ENCODE results near the gene VSIG2.

DNA sequence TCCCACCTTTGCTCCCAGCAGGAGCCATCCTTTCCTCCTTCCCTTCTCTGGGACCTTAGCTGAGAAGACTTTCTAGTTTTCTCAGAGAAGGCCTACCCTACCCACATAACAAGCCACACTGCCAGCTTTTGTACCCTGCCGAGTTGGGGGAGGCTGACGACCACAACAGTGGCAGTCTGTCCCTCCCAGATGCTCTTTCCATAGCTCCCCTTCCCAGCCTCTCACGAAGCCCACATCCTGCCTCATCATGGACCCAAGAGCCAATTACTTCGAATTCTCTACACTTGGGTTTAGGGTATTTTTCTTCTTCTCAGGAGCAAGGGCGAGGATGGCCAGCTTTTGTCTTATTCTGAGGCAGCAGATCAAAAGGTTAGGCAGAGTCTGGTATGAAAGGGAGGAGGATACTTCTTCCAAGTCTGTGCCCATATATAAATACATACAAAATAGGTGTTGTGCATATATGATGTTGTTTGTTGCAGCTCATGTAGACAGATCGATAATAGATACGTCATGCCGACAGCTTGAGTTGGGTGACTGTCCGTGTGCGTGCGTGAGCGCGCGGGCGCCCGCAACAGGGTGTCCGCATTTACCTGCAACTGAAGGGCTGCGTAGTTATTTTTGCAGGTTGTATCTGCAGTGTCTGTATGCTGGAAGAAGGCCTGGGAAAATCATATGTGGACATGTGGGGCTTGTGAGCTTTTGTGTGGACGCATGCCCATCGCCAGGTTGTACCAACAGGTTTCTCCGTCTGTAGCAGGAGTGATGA, 13.2 kb downstream of the VSIG2 start:
- TF ChIP-seq, protein P1, sequence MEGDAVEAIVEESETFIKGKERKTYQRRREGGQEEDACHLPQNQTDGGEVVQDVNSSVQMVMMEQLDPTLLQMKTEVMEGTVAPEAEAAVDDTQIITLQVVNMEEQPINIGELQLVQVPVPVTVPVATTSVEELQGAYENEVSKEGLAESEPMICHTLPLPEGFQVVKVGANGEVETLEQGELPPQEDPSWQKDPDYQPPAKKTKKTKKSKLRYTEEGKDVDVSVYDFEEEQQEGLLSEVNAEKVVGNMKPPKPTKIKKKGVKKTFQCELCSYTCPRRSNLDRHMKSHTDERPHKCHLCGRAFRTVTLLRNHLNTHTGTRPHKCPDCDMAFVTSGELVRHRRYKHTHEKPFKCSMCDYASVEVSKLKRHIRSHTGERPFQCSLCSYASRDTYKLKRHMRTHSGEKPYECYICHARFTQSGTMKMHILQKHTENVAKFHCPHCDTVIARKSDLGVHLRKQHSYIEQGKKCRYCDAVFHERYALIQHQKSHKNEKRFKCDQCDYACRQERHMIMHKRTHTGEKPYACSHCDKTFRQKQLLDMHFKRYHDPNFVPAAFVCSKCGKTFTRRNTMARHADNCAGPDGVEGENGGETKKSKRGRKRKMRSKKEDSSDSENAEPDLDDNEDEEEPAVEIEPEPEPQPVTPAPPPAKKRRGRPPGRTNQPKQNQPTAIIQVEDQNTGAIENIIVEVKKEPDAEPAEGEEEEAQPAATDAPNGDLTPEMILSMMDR (conservative IDR thresholded peaks at IDR 0.05; ENCODE audit: low read depth in 2 of 2): no peak
- TF ChIP-seq EZH2 (IDR thresholded peaks at IDR 0.05; ENCODE audit: low read depth, unreplicated experiment) (peak; percentile 81), POLR2AphosphoS5 (IDR thresholded peaks at IDR 0.05; ENCODE audit: low read depth) (no peak), CREB1 (CRISPR knock-in tag; IDR thresholded peaks at IDR 0.05; ENCODE audit: low read depth) (no peak), EZH2phosphoT487 (IDR thresholded peaks at IDR 0.05; ENCODE audit: unreplicated experiment) (no peak), STAT1 (IDR thresholded peaks at IDR 0.05; ENCODE audit: unreplicated experiment) (no peak), JUNB (IDR thresholded peaks at IDR 0.05; ENCODE audit: unreplicated experiment) (no peak)
- TF ChIP-seq, protein P2, sequence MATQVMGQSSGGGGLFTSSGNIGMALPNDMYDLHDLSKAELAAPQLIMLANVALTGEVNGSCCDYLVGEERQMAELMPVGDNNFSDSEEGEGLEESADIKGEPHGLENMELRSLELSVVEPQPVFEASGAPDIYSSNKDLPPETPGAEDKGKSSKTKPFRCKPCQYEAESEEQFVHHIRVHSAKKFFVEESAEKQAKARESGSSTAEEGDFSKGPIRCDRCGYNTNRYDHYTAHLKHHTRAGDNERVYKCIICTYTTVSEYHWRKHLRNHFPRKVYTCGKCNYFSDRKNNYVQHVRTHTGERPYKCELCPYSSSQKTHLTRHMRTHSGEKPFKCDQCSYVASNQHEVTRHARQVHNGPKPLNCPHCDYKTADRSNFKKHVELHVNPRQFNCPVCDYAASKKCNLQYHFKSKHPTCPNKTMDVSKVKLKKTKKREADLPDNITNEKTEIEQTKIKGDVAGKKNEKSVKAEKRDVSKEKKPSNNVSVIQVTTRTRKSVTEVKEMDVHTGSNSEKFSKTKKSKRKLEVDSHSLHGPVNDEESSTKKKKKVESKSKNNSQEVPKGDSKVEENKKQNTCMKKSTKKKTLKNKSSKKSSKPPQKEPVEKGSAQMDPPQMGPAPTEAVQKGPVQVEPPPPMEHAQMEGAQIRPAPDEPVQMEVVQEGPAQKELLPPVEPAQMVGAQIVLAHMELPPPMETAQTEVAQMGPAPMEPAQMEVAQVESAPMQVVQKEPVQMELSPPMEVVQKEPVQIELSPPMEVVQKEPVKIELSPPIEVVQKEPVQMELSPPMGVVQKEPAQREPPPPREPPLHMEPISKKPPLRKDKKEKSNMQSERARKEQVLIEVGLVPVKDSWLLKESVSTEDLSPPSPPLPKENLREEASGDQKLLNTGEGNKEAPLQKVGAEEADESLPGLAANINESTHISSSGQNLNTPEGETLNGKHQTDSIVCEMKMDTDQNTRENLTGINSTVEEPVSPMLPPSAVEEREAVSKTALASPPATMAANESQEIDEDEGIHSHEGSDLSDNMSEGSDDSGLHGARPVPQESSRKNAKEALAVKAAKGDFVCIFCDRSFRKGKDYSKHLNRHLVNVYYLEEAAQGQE (IDR thresholded peaks at IDR 0.05; ENCODE audit: unreplicated experiment): no peak

Data from GM23338 (cell line).